SU-DHL-6 (cell line): Measurements from ENCODE around the gene GSTO2.

Experiments used
- CTCF ChIP-seq: fragments of 200-600 bp; sonication (generic); IDR thresholded peaks from one replicate; pipeline ENCODE4 v1.5.1; 2017; ENCODE audit warnings: antibody characterized with exemption, mild to moderate bottlenecking, low read length, moderate library complexity; ENCODE audit not compliant: insufficient read depth, poor library complexity, severe bottlenecking
- EZH2phosphoT487 ChIP-seq: fragments of 200-600 bp; sonication (generic), shearing (Covaris generic); conservative IDR thresholded peaks from 2 replicates; pipeline ENCODE4 v1.6.1; 2018; ENCODE audit warnings: mild to moderate bottlenecking, antibody characterized with exemption, low read length, moderate library complexity, mixed read lengths

- TF ChIP-seq CTCF (no peak), EZH2phosphoT487 (no peak)
Observed at GRCh38 chr10:104347295-104348045, 78.5 kb downstream of the GSTO2 start.
